K562 (cell line): ENCODE data around the gene BRD3OS.

Experiments
- CLOCK ChIP-seq: fragments of 250-450 bp; sonication (Bioruptor Pico); IDR thresholded peaks from 2 replicates; pipeline ENCODE4 v1.4.0; 2020; ENCODE audit warnings: mild to moderate bottlenecking, moderate library complexity, borderline replicate concordance
- CTCF ChIP-seq, 3 experiments: IDR thresholded peaks in 2 of 3; conservative IDR thresholded peaks in 1 of 3; 2 replicates each; pipeline ENCODE4 v1.5.1; 2011 to 2012; ENCODE audit warnings: low read length in 3 of 3, mild to moderate bottlenecking in 3 of 3, control low read depth in 2 of 3, improper control_type of control experiment in 1 of 3, inconsistent platforms in 1 of 3, low read depth in 1 of 3, mixed read lengths in 1 of 3, moderate library complexity in 1 of 3; ENCODE audit not compliant: insufficient read depth in 2 of 3
- ELF4 ChIP-seq: fragments of 450-650 bp; formaldehyde crosslinking; IDR thresholded peaks from 2 replicates; pipeline ENCODE4 v1.4.0; 2022; ENCODE audit warnings: missing genetic modification characterization
- JUND ChIP-seq, 2 experiments: IDR thresholded peaks; 2 replicates in 1 of 2; 3 replicates in 1 of 2; pipeline ENCODE4 v1.6.1; 2011; ENCODE audit warnings: borderline replicate concordance in 2 of 2, low read depth in 2 of 2, low read length in 2 of 2, improper control_type of control experiment in 1 of 2, missing biosample characterization in 1 of 2, missing genetic modification characterization in 1 of 2, missing genetic modification reagents in 1 of 2
- RBM34 ChIP-seq: fragments of 200-400 bp; formaldehyde crosslinking; IDR thresholded peaks from 2 replicates; pipeline ENCODE4 v1.6.1; 2018; ENCODE audit warnings: low read length, borderline replicate concordance; ENCODE audit not compliant: insufficient read depth
- RCOR1 ChIP-seq, 2 experiments: IDR thresholded peaks; 2 replicates each; pipeline ENCODE4 v1.6.1; 2012; ENCODE audit warnings: low read depth in 2 of 2, low read length in 2 of 2, borderline replicate concordance in 1 of 2, improper control_type of control experiment in 1 of 2
- TBP ChIP-seq: optimal IDR thresholded peaks from 2 replicates; pipeline ENCODE3; 2011; ENCODE audit warnings: low read depth, low read length, improper control_type of control experiment

- no peak for TF ChIP-seq RBM34
- TF ChIP-seq RCOR1 (IDR thresholded peaks at IDR 0.05; ENCODE audit: borderline replicate concordance in 1 of 2, low read depth in 2 of 2, low read length in 2 of 2): no peak
- TF ChIP-seq CTCF (IDR thresholded peaks at IDR 0.05 in 2 of 3, conservative IDR thresholded peaks at IDR 0.05 in 1 of 3; ENCODE audit: insufficient read depth in 2 of 3, low read depth in 1 of 3, low read length in 3 of 3): no peak
- TF ChIP-seq ELF4 (CRISPR knock-in tag): no peak
- TF ChIP-seq TBP: no peak
- TF ChIP-seq CLOCK (CRISPR knock-in tag): no peak
- no peak for TF ChIP-seq JUND (IDR thresholded peaks at IDR 0.05; ENCODE audit: borderline replicate concordance, low read depth, low read length)
- TF ChIP-seq JUND (tag; IDR thresholded peaks at IDR 0.05; ENCODE audit: borderline replicate concordance, low read depth, low read length): no peak
These were observed 22.0 kb upstream of the BRD3OS start for GRCh38 chr9:134003237-134003636.
